HG03039 (cell line): ENCODE results near the gene RNF26.

Source experiments
- ATAC-seq: cut with Tn5 transposase; IDR thresholded peaks from one replicate; pipeline ENCODE4 v1.9.1; 2021; ENCODE audit warnings: mild to moderate bottlenecking, moderate library complexity; ENCODE audit not compliant: unreplicated experiment

Gene RNF26

DNA sequence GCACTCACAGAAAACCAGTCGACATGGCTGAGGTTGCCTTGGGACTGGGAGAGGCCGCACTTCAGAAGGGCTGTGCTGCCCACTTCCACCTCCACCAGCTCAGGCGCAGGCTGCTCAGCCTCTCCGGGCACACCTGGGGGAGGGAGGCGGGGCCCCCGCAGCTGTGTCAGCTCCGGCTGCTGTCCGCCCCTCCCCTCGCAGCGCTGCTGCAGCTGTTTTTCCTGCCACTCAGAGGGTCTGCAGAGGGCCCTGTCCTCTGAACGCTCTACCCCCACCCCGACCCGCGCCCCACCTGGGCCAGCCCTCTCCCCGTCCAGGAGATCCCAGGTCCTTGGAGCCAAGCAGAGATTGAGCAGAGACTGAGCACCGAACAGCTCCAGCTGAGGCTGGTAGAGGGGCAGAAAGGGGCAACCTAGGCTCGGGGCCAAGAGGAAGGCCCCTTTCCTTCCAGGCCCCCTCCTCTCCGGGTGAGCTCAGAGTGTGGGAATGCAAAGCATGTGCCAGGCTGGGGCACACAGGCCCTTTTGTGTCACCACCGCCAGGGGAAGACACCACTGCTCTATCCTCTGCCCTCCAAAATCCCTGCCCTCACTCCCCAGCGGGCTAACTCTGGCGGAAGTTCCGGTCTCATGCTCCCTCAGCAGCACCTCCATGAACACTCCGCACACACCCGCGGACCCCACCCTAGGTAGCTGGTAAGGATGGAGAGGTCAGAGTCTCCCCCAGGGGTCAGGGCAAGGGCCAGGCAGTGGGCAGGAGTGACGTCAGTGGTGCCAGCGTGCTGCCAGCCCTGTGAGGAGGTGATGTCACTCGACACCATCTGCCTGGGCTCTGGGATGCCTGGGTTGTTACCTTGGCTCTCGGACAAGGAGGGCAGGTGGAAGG lies 19.0 kb upstream of the RNF26 start:
- no peak for ATAC-seq

DNA sequence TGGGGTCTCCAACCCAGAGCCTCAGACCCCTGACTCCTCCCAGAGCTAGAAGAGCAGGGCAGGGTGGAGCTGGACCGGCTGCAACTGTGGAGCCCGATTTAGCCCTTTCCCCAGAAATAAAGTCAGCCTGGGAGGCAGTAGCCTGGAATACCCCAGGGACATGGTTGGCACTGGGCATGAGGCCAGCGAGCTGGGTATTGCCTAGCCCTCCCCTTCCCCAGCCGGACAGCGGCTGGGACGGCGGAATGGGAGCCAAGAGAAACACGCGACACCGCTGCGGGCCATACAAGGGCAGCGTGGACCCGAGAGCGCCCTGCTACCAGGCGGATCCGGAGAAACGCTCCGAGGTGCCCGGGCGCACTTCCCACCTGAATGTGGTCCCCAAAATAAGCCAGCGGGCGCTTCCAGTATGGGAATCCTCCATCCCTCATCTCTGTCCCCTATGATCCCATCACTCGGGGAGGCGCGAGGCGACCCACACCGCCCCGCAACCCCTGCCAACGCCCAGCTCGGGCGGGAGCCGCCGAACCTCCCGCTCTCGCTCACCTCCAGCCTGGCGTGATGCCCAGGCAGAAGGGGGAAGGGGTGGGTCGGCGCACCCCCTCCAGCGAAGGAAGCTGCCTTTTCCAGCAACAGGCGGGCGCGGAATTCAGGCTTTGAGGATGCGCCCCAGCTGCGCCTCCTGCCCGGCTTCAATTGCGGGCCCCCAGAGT lies 18.2 kb upstream of the RNF26 start:
- ATAC-seq = no peak

DNA sequence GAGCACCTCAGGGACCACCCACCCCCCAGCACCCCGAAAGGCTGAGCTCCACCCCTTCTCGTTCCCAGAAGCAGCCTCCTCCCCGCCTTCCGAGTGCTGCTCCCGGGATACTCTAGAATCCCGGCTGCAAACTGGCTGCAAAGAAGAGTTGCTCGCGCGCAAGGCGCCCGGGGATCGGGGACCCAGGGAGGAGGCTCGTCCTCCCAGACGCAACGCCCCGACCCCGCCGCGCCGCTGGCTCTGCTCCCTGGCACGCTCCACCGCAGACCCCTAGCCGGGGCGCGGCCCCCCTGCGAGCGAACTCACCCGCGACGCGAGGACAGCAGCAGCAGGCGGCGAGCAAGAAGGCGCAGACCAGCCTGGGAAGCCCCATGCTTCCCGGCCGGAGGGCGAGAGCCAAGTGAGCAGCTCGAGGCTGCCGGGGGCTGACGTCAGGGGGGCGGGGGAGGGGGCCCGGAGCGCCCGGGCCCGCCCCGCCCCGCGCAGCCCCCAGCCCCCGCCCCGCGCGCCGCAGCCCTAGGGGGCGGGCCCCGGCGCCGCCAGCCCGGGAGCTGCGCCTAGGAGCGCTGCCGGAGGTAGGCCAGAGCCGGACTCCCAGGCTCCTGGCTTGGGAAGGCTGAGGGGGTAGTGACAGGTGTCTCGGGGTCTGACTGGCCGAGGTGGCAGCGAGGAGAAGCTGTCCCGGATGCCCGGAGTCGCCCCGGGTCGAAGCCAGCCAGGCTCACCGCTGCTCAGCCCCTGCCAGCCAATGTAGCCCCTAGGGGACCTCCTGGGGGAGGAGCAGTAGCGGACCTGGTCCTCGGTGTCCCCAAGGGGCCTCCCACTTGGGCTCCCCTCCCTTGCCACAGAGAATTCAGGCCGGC lies 17.4 kb upstream of the RNF26 start, which contains the start of gene MCAM:
TSS of gene MCAM (minus strand) at position 402 of the 863 bp plus-strand sequence. CDS start at position 373, 29 bp downstream.
- ATAC-seq = no peak

DNA sequence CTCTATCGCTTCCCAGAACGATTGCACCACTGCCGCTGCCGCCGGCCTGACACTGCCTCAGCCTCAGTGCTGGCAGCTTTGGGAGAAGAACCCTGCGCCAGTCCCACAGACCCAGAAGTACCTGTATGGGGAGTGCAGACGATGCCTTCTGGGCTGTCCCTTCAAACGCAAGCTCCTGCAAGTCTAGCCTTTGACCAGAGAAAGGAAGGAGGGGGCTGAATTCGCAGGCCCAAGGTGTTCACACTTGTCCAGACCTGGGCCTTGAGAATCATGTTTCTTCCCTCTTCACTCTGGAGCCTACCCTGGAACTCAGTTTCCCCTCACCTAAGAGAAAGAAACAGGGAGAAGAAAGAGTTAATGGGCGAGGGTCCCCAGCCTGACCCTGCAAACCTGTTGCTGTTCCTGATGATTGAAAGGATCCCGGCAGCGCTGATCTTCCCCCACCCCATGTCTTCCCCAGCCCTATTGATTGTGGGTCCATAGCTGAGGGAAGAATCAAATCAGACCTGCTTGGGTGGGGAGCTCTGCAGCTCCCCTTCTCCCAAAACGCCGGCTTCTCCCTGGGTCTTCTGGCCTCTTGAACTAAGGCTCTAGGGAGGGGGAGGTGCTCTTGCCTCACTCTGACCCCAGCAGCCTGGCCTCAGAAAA lies 16.6 kb upstream of the RNF26 start:
- no peak for ATAC-seq

DNA sequence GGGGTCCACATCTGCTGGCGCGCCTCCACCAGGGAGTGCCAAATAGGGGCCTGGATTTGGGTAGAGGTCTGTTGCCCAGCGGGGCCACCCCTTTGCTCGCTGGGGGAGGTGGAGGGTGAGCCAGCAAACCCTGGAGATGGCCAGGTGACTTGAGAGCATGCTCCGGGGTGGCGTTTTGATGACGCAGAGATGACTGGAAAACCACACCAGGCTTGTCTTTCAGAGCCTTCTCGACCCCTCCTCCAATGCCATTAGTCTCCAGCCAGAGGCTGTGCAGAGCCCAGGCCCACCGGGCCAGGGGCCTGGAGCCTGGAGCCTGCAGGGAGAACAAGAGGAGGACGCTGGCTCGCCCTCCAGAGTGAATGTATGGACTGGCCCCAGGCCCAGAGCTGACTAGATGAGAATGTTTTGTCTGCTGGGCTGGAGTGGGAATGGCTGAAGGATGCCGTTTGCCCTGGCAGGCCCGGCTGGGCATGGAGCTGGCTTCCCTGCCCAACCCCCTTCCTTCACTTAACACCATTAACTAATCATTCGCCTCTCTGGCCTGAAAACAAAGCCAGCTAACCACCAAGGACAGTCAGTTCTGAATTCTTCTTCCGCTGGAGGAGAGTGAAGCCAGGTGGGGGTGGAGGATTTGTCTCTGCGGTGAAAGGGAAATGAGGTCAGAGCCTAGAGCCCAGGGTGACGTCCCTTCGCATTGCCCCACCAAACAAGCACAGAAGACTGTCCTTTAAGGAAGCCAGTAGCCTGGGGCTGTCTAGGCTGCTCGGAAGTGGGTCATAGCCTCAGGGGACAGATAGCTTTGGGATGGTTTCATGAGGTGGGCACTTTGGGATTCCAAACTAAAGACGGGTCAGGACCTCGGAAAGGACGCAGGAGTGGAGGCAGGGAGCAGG lies 15.8 kb upstream of the RNF26 start:
- ATAC-seq = no peak

DNA sequence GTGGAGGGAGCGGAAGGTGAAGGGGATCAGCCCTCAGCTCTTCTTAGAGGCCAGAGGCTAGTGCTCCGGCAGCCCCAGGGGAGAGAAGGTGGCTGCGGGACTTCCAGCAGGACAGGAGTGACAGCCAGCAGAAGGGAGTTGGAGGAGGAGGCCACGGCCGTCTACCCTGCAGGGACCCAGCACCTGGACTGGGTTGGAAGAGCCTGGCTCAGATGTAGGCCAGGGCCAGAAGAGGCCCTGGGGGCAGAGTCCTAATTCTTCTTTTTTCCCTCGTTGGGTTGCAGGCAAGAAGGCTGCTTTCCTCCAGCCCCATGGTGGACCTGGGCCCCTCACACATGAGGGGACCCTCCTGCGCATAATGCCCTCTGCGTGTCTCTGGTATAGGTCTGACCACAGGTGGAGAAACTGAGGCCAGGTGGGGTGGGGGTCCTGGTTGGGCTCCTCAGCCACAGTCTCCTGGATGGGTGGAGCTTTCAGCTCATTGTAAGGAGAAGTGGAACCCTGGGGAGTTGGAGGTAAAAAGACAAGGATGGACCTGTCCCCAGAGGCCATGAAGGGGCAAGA lies 15.1 kb upstream of the RNF26 start:
- ATAC-seq = no peak

DNA sequence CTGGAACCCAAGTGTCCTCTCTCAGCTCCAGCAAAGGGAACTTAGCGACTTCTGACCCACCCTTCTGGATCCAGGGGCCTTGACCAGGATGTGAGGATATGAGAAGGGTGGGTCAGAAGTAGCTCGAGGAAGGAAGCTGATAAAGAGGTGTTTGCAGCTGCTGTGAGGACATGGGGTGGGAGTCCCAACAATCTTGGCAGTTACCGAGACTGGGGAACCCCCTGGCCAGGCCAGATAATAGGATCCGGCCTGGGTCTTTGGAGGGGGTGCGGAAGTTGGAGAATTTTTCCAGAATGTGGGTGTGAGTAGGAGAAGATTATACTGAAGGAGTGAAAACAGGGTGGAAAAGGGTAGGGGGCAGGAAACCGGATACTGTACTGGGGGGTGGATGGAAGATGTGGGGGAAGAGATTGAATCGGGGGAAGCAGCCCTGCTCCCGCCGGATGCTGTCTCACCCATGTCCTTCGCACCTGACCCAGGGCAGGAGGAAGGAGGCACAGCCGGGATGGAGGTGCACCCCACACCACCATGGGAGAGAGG lies 14.6 kb upstream of the RNF26 start:
- ATAC-seq = no peak

DNA sequence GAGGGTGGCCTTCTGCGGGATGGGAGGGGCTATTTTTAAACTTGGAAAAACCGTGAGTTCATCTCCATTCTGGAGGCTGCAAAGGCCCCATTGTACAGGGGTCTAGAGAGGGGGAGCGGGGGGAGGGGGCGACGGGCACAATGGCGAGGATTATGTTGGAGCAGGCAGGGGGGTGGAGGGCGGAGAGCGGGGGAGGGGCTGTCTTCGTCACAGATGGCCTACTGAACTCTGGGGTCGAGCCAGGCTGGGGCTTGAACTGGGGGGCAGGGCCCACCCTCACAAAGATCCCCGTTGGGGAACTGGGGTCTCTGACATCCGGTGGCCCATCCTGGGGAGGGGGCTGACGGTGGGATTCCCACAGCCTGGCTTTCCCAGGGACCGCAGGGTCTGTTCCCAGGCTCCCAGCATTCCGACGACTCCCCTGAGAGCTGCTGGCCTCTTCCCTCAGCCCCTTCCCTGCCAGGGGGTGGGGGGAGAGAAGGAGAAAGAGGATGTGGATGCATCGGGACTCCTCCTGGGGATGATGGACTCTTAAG lies 14.0 kb upstream of the RNF26 start:
- no peak for ATAC-seq

DNA sequence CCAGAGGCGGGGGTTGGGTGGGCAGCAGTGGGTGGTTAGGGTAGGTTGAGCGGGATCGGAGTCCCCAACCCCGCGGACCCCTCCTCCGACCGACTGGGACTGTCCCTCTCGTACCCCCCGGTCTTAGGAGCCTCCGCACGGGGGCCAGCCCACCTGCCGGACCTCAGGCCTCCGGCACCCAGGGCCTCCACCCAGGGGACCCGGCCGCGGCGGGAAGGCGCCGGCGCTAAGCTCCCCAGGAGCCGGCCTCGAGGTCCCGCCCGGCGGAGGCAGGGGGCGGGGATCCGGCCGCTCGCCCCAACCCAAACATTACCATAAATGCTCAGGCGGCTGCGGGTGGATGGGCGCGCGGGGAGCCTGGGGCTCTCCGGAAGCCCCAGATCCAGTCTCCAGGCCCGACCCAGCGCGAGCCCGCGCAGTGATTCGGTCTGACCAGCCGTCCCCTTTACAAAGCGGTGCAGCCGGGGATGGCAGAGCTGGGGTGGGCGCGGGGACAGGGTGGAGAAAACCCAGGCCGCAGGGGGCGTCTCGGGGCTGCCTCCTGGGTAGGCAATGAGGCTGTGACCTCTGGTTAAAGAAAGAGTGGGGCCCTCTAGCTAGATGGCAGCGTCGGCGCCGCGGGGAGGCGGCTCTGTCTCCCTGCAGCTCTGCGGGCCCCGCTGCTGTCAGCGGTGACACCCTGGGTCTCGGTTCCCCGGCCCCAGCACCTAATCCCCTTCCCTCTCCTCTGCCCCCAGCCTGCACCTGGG lies 13.4 kb upstream of the RNF26 start:
- no peak for ATAC-seq

DNA sequence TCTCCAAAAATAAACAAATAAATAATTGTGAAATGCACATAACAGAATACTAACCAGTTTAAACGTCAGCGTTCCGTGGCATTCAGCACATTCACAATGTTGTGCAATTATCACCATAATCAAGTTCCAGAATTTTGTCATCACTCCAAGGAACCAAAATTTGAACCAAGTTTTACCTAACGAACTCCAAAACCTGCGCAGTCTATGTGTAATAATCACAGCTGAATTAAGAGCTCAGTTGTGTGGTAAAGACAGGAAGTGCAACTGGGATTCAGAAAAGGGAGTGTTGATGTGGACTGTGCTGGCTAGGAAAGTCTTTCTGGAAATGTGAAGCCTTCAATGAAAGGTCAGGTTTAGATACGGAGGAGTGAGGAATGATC lies 12.0 kb upstream of the RNF26 start:
- ATAC-seq = no peak

DNA sequence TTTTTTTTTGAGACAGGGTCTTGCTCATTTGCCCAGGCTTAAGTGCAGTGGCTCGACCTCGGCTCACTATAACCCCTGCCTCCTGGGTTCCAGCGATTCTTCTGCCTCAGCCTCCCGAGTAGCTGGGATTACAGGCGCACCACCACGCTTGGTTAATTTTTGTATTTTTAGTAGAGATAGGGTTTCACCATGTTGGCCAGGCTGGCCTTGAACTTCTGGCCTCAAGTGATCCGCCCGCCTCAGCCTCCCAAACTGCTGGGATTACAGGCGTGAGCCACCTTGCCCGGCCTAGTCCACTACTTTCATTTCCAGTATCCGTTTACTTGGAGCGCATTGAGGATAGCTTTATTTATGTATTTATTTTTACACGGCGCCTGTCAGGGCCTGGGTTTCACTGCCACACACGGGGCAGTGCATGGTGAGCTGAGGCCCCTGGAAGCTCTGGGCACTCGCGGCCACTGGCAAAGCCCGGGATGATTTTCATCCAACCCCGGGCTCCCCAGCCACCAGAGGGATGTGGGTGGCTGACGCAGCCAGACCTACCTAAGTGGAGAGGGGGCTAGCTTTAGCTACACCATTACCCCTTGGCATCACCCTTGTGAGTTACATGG lies 11.3 kb upstream of the RNF26 start:
- ATAC-seq = no peak

DNA sequence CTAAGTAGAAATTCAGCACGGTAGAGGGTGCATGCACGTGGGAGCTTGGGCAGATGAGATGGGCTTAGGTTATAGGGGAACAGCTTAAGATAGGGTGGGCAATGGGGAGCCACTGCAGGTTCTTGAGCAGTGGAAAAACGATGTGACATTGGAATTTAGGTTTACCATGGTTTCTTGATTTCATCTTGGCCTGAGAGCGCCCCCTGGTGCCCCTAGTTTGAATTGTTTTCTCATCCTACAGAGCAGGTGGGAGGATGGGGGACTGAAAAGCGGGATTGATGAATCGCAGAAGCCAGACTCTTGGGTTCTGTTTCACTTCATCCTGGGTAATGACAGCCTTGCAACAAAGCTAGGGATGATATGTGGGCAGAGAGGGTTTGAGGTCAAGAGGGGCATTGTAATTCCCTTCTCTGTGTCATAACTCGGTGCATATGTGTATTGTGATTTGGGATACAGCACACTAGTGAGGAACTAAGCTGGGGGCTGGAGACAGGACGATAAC lies 10.7 kb upstream of the RNF26 start:
- ATAC-seq = no peak

DNA sequence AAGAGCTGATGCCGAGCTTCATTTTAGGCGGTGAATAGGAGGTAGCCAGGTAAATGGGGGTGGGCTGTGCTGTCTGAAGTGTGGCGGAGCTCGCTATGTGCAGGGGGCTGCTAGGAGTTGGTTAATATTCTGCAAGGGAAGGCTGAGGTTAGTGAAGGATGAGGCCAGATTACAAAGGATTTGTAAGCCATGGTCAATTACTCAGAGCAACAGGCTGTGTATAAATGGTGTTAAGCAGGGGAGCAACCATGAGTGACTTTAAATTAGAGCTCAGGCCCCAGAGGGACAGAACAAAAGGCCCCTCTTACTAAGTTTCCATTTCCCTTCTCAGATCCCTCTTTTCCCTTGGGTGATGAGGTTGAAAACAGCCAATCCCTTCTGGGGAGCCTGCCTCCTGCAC lies 10.1 kb upstream of the RNF26 start:
- ATAC-seq = no peak

DNA sequence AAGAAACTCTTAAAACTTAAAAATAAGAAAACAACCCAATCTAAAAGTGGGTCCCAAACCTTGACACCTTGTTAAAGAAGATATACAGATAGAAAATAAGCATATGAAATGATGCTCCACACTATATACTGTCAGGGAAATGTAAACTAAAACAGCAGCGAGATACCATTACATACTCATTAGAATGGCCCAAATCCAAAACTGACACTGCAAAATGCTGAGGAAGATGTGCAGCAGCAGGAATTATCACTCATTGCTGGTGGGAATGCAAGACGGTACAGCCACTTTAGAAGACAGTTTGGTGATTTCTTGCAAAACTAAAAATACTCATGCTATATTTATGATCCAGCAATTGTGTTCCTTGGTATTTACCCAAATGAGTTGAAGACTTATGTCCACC lies 5.0 kb upstream of the RNF26 start:
- ATAC-seq = no peak

DNA sequence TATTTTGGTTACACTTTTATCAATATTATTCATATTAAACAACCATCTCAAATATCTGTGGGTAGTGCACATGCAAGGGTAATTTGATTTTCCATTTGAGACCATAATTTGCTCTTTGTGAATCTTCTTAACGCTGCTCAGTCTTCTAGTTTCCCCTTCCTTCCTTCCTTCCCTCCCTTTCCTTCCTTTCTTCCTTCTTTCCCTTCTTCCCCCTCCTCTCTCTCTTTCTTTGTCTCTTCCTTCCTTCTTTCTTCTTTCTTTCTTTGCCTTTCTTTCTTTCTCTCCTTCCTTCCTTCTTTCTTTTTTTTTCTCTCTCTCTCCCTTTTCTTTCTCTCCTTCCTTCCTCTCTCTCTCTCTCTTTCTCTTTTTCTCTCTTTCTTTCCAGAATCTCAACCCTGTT lies 4.1 kb upstream of the RNF26 start:
- ATAC-seq = no peak

DNA sequence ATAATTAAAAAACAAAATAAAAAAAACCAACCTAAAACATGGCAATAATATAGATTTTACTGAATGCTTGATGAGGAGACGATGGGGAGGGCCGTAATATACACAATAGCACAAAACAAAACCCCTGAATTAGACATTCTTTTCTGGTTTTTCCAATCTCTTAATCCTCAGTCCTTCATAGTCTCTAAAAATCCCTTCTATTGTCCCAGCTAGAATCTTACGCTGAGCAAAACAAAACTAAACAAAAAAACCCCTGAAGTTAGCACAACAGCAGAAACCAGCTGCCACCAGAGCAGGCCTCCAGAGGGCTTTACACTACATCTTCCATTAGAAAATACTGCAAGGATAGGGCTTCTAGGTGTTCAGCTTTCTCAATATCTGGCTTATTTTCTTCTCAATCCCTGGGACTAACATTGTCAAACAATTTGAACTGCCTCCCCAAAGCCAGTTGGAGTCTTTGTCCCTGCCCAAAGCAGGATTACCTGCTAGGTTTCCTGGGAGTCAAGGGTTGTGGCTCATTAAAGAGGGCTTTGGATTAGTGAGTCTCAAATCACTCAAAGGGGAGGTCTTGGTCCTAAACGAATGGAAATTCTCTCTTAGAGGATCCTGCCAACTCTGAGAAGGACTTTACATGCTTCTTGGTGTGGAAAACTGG lies 2.1 kb upstream of the RNF26 start:
- no peak for ATAC-seq

DNA sequence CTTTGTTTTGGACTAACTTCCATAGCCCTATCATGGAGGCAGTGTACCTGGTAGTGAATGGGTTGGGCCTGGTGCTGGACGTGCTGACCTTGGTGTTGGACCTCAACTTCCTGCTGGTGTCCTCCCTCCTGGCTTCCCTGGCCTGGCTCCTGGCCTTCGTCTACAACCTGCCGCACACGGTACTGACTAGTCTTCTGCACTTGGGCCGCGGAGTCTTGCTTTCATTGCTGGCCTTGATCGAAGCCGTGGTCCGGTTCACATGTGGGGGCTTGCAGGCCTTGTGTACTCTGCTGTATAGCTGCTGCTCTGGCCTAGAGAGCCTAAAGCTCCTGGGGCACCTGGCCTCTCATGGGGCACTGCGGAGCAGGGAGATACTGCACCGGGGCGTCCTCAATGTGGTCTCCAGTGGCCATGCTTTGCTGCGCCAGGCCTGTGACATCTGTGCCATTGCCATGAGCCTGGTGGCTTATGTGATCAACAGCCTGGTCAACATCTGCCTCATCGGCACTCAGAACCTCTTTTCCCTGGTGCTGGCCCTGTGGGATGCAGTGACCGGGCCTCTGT lies 846 bp downstream of the RNF26 start:
- no peak for ATAC-seq
